Left renal cortex interstitium (tissue), 4 donors: ENCODE data around the gene FBXL7. TPM values are rescaled to one million over a fixed set of nuclear protein-coding genes. Genes with fewer than 3 reads are reported as not detected.

Experiments
- DNase-seq, 4 donors: peaks; one replicate each; pipeline ENCODE4 v3.0.0-alpha.2; 2013; ENCODE audit warnings: low read depth in 4 of 4, low spot score in 2 of 4, missing footprints in 1 of 4
- polyA plus RNA-seq, 4 donors: library from polyadenylated mRNA; unstranded; fragments of 120-200 nt; gene quantifications; one replicate each; pipeline ENCODE4 v1.2.1, GENCODE V29; 2013; ENCODE audit not compliant: insufficient read length in 4 of 4

Gene FBXL7
- polyA plus RNA-seq, 4 donors = 24.1 to 29.8 (median 26.8) TPM

- DNase-seq = no peak
These were observed 109.2 kb downstream of the FBXL7 start for GRCh38 chr5:15609076-15609725.

- DNase-seq = no peak
These were observed 110.2 kb downstream of the FBXL7 start for GRCh38 chr5:15610216-15610615.

- DNase-seq = no peak
These were observed 111.0 kb downstream of the FBXL7 start for GRCh38 chr5:15611008-15611407.

GRCh38 chr5:15612915-15613635 is 113.1 kb downstream of the FBXL7 start:
- DNase-seq = no peak

- no peak for DNase-seq
These were observed 114.7 kb downstream of the FBXL7 start for GRCh38 chr5:15614679-15615078.

- DNase-seq = no peak
These were observed 115.9 kb downstream of the FBXL7 start for GRCh38 chr5:15615859-15616258.

GRCh38 chr5:15618938-15619337 is 119.0 kb downstream of the FBXL7 start:
- no peak for DNase-seq

- DNase-seq = no peak
These were observed 120.5 kb downstream of the FBXL7 start for GRCh38 chr5:15620501-15620900.

- peak in 1 of 4 donors; percentile 11 for DNase-seq
These were observed 121.1 kb downstream of the FBXL7 start for GRCh38 chr5:15621094-15621493.

GRCh38 chr5:15623794-15624193 is 123.8 kb downstream of the FBXL7 start:
- no peak for DNase-seq

- DNase-seq = no peak
These were observed 127.1 kb downstream of the FBXL7 start for GRCh38 chr5:15627109-15627508.

GRCh38 chr5:15627647-15628046 is 127.7 kb downstream of the FBXL7 start:
- DNase-seq = no peak

- no peak for DNase-seq
These were observed 130.5 kb downstream of the FBXL7 start for GRCh38 chr5:15630441-15630840.

GRCh38 chr5:15634591-15635288 is 134.8 kb downstream of the FBXL7 start:
- no peak for DNase-seq

- DNase-seq = no peak
These were observed 135.3 kb downstream of the FBXL7 start for GRCh38 chr5:15635289-15635616.

- DNase-seq = no peak
These were observed 137.4 kb downstream of the FBXL7 start for GRCh38 chr5:15637345-15637744.

- no peak for DNase-seq
These were observed 137.9 kb downstream of the FBXL7 start for GRCh38 chr5:15637886-15638285.

GRCh38 chr5:15638296-15638695 is 138.3 kb downstream of the FBXL7 start:
- no peak for DNase-seq

- DNase-seq = no peak
These were observed 139.3 kb downstream of the FBXL7 start for GRCh38 chr5:15639288-15639687.

- no peak for DNase-seq
These were observed 140.1 kb downstream of the FBXL7 start for GRCh38 chr5:15640116-15640515.

- no peak for DNase-seq
These were observed 143.8 kb downstream of the FBXL7 start for GRCh38 chr5:15643731-15644130.
